GM19239 (cell line): ENCODE measurements around the gene TNFSF15.
A peak's percentile ranks its signal among the peaks of the same experiment; 100 is the strongest.

Source experiments
- DNase-seq: peaks from one replicate; pipeline ENCODE4 v3.0.0; 2011; ENCODE audit warnings: low spot score; ENCODE audit not compliant: insufficient read length
- FAIRE-seq: peaks from 2 replicates; lab custom pipeline; 2011; peaks lifted over from hg19 to GRCh38; lab: Jason Lieb, UNC

TNFSF15 gene

GRCh38 chr9:114805670-114806525 is at the start of gene TNFSF15:
Gene TNFSF15, minus strand, starts transcription at chr9:114806039. Its CDS starts 27 bp downstream, at chr9:114806012.
- peak; percentile 82 for FAIRE-seq
- peak; percentile 24 for DNase-seq

- FAIRE-seq = no peak
- no peak for DNase-seq
These were observed 49.6 kb upstream of the TNFSF15 start for GRCh38 chr9:114855488-114855887.

GRCh38 chr9:114854736-114855355 is 49.0 kb upstream of the TNFSF15 start:
- FAIRE-seq = no peak

GRCh38 chr9:114853071-114853855 is 47.4 kb upstream of the TNFSF15 start:
- FAIRE-seq (no peak), DNase-seq (no peak)

More at GRCh38 chr9:114854736-114855355, 49.0 kb upstream of the TNFSF15 start:
- DNase-seq = no peak

- no peak for FAIRE-seq
- no peak for DNase-seq
These were observed 46.3 kb upstream of the TNFSF15 start for GRCh38 chr9:114852050-114852594.

- no peak for DNase-seq
- FAIRE-seq = no peak
These were observed 45.5 kb upstream of the TNFSF15 start for GRCh38 chr9:114851306-114851705.

- DNase-seq (no peak), FAIRE-seq (no peak)
These were observed 45.0 kb upstream of the TNFSF15 start for GRCh38 chr9:114850871-114851270.

- FAIRE-seq = no peak
These were observed 43.6 kb upstream of the TNFSF15 start for GRCh38 chr9:114849450-114849849.

GRCh38 chr9:114847492-114848417 is 41.9 kb upstream of the TNFSF15 start:
- DNase-seq (no peak), FAIRE-seq (no peak)

More at GRCh38 chr9:114849450-114849849, 43.6 kb upstream of the TNFSF15 start:
- no peak for DNase-seq

GRCh38 chr9:114845373-114845772 is 39.5 kb upstream of the TNFSF15 start:
- FAIRE-seq (no peak), DNase-seq (no peak)

- FAIRE-seq = no peak
These were observed 38.9 kb upstream of the TNFSF15 start for GRCh38 chr9:114844766-114845165.

GRCh38 chr9:114837923-114838322 is 32.1 kb upstream of the TNFSF15 start:
- DNase-seq (no peak), FAIRE-seq (no peak)

More at GRCh38 chr9:114844766-114845165, 38.9 kb upstream of the TNFSF15 start:
- no peak for DNase-seq

GRCh38 chr9:114836769-114837168 is 30.9 kb upstream of the TNFSF15 start:
- DNase-seq (no peak), FAIRE-seq (no peak)

GRCh38 chr9:114834386-114834785 is 28.5 kb upstream of the TNFSF15 start:
- no peak for FAIRE-seq

GRCh38 chr9:114830546-114830945 is 24.7 kb upstream of the TNFSF15 start:
- no peak for FAIRE-seq
- no peak for DNase-seq

More at GRCh38 chr9:114834386-114834785, 28.5 kb upstream of the TNFSF15 start:
- DNase-seq = no peak

GRCh38 chr9:114829574-114830440 is 24.0 kb upstream of the TNFSF15 start:
- FAIRE-seq = no peak
- no peak for DNase-seq

- no peak for DNase-seq
- FAIRE-seq = no peak
These were observed 22.4 kb upstream of the TNFSF15 start for GRCh38 chr9:114828303-114828650.

- DNase-seq (no peak), FAIRE-seq (no peak)
These were observed 21.9 kb upstream of the TNFSF15 start for GRCh38 chr9:114827641-114828302.
